ENCODE results near the gene PNMA6E.

Gene PNMA6E

DNA sequence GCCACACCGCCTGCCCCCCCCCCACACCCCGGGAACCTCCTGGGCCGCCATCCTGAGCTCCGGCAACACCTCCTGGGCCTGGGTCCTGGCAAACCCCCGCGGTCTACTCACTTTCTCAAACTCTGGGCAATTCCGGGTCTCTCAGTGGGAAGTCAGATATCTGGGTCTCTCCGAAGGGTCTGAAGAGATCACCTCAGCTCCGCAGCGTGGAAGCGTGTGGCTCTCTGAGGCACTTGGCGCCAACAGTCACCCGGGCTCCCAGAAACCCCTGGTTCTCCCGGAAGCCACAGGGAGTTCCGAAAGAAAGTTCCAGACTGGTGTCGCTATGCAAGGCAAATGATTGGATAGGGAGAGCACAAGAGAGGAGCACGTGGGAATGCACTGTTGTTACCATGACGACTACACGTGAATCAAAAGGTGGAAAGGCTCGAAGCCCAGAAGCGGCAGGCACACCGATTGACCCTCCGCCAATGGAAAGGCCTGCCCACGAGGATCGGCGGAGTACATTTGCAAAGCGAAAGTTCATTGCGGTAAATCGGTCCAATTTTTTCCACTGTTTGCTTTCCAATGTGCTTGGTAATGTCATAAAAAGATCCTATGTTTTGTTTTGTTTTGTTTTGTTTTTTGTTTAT, at the start of gene PNMA6E:
Gene PNMA6E (minus strand): TSS at position 218 of the 632 bp plus-strand sequence. CDS start 2,501 bp downstream, outside the sequence.
- DNase-seq = no peak

DNA sequence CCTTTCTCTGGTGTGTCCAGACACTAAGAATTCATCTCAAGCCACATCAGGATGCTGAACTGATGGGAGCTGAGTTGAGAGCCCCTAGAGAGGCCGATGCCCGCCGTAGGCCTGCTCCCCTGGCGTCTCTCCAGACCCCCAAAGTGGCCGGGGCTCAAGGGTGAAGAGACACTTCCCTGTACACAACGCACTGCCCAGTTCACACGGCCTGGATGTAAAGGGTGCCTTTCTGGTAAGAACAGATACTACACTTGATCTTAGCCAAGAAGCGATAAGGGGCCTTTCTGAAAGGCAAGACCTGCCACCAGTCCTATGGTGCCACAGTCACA, 49.8 kb upstream of the PNMA6E start:
- no peak for DNase-seq

DNA sequence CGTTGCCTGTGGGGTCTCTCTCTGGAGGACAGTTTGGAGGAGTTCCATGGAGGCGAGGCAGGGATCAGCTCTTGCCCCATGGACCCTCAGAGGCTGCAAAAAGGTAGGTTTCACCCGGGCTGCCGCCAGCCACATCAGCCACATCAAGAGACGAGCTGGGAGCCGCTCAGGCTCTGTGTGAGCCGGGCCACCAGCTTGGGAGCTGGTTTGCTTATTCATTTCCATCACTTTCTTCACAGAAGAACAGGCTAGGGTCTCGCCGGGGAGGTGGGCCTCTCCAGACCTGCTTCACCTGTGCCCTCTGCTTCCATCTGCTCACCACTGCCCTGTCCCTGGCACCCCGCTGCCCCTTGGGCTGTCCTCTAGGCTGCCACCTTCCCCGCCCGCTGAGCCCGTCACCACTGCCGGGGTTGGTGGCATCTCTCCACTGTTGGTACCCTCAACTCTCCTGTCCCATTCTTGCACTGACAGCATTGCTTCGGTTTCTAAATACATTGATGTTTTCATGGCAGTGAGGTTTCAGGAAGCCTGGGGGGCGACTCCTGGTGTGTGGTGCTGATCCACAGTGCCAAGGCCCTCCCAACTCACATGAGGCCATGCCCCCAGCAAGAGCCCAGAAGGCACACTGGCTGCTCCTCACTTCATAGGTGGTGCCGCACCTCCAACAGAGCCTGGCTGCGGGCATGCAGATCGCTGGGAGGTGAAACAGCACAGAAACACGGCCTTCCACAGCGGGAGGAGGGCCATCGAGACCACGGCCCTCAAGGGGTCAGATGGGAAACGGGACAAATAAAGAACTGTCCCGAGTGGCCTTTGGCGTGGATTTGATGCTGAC, 49.2 kb upstream of the PNMA6E start:
- DNase-seq = no peak

DNA sequence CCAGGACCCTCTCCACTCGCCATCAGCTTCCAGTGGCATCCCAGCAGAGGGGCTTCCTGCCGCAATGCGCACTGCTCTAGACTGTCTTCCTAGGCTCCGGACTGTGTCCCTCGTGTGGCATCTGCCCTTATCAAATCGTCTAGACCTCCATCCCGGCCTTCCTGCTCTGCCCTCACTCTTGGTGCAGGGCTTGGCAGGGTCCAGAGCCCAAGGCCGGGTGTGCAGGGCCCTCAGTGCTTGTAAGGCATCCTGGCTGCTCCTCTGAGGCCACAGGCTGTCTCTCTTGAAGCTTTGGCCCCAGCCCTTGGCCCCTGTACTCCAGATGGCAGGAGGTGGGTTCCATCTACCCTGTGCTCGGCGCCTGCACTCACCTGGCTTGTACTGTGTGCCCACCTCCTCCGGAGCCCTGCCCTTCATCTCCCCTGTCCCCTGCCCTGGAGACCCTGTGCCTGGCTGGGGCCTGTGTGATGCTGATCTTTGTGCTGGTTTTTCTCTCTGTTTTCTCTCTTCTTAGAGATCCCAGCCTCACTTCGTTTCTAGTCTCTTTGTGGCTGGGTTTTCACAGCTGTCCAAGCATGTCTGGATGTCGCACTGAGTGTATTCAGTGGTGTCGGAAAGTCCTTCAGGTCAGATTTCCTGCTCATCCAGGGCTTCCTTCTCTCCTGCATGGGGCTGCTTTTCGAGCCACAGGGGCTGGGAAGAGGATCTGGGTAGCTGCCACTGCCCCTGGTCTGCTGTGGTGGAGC, 48.4 kb upstream of the PNMA6E start:
- DNase-seq = no peak

DNA sequence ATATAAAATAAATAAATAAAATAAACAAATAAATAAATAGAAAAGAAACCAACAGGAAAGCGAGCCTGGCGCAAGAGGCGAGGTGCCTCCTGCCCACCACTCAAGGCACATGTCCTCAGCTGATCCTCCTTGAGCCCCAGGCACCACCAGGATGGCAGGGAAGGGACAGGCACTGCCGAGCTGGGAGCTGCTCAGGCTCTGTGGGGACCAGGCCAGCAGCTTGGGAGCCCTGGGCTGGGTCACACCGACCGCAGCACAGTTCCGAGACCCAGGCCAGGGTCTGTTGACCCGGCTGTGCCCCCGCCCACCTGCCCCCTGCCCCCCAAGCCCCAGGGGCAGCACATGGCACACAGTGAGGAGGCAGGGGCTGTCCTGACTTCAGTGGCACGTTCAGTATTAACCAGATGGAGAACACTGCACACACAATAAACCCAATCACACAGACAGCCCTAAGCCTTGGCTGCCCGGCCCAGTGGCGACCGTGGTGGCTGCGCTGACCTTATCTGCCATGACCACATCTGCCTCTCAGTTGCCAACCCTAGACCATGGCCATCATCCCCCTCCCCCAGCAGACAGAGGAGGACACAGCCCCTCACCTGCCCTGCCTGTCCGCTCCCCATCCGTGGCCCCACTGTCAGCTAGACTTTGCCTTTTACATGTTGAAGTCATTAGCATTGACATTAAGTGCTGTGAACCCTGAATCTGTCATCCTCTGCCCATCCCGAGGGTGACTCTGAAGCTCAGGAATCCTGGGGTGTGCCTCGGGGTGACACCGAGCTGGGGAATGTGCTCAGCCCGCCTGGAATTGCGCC, 47.6 kb upstream of the PNMA6E start:
- no peak for DNase-seq

DNA sequence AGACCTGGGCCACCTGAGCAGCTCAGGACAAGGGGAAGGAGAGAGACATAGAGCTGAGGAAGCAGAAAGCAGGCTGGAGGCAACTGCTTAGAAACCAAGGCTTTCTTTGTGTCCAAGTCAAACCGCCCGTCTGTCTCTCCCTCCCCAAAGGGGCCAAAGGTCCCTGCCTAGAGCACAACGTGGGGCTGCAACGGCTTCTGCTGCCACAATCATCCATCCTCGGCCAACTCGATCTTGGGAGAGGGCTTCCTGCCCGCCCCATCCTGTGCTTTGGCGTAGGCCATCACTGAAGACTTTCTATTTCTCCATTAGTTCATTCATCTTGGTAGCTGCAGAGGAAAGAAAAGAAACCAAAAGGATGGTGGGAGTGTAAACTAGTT, 46.4 kb upstream of the PNMA6E start:
- no peak for DNase-seq

DNA sequence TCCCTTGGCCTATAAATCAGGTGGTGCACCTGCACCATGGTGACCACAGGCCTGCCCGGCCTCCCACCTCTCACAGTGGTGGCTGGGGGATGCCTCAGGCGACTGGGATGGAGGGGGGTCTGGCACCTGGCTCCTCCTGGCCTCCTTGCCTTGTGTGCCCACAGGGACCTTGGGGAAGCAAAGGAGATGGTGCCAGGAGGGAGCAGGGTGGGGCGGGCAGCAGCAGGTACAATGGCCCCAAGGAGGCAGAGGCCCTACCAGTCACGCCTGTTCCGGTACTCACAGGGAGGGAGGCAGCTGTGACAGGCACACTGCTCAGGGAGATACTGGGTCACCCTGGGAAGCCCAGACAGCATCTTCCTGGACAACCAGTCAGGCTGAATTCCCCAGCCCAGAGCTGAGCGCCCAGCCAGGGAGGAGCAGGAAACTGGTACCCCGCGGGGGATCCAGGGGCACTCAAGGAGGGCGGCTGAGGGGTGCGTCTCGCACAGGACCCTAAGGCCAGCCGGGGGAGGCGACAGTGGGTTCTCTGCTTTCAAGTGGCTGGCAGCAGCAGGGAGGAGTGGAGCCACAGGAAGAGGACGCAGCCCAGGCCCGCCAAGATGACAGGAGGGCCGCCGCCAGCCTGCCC, 45.9 kb upstream of the PNMA6E start:
- no peak for DNase-seq

DNA sequence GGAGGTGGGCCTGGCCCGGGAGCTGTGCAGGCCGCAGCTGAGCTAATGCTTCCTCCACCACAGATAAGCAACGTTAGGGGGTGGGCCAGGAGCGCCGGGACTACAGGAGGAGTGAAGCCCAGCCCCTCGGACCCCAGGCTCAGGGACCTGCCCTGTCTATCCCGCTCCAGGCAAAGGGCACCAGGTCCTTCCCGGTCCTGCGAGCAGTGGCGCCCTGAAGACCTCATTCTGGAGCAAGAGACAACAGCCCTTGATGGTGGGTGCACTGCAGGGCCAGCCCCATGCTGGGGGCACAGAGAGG, 45.4 kb upstream of the PNMA6E start:
- no peak for DNase-seq

DNA sequence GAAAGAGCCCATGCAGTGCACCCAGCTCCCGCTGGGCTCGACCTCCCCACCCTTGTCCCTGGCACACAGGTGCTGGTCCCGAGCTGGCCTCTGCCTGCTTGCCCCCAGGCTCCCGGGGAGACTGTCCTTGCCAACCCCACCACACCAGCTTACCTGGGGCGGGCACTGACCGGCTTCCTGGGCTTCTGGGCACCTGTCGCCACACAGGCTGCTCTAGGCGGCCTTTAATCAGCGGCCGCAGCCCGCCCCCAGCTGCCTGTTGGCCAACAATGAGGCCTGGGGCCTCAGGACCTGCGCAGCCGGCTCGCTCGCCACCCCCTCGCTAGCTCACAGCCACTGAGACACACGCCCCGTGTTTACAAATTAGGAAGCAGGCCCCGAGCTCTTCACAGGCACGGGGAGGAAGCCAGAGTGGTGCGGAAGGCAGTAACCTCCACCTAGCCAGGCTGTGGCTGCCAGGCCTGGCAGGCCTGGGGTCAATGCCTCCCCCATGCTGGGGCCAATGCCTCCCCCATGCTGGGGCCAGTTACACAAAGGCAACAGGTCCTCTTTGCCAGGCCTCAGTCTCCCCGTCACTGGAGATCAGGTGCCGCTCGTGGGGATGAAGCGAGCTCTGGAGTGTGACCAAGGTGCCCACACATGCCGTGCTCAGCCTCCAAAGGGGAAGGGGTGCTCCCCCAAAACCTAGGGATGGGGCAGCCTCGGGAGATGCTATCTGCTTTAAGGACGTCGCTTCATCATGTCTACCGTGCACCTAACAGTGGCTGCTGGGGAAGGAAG, 44.9 kb upstream of the PNMA6E start, which contains the start of gene TREX2:
Gene TREX2 (minus strand): TSS at position 201 of the 780 bp plus-strand sequence. CDS start 626 bp downstream, outside the sequence.
- DNase-seq = no peak

DNA sequence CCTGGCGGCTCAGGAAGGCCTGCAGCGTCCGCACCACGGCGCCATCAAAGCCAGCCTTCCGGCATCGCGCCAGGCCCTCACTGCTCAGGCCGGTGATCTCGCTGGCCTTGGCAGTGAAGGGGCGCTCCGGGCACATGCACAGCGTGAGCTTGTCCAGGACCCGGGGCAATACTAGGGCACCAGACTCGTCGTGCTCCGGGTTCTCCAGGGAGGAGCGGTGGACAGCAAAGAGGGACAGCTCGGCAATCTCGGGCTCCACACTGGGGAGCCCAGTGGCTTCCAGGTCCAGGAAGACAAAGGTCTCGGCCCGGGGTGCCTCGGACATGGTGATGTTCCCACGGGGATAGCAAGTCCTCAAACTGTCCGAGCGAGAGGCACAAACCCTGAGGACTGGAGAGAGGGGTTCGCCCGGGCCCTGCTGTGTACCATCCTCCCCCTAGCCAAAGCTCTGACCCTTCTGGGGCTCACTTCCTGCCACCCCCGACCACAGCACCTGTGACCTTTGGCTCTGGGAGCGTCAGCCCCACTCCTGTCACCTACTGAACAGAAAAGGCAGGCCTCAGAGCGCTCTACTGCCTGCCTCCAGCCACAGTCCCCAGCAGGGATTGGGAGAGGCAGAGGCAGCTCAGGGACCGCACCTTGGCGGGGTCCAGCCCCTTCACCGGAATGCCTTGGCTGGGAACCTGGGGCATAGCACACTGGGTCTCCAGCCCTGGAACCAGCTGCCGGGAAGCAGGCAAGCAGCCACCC, 44.1 kb upstream of the PNMA6E start:
- DNase-seq = no peak

DNA sequence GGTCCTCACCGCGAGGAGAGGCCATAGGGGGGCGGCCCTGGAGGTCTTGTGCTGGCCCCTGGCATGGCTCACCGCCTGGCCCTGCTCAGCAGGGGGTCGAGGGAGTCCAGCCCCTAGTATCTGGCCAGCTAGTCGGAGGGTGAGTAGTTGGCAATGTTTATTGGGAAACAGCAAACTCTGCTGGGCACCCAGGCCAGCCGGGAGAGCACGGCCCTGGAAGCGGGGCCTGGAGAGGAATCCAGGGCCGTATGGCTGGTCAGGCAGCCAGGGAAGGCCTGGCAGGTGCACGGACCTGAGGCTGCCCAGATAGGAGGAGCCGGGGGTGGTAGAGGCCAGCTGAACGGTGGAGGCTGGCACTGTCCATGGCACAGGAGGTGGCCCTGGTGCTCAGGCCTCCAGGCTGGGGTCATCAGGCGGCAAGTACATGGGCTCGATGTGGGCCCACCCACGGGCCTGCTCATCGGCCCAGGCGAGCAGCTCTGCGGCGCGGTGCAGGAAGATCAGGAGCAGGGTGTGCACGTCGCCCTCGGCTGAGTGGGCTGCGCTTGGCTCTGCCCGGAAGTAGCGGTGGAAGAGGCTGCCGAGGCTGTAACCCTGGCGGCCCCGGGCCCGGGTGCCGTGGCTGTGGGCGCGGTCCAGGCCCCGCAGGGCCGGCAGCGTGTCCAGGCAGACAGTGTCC, 43.3 kb upstream of the PNMA6E start:
- DNase-seq = no peak

DNA sequence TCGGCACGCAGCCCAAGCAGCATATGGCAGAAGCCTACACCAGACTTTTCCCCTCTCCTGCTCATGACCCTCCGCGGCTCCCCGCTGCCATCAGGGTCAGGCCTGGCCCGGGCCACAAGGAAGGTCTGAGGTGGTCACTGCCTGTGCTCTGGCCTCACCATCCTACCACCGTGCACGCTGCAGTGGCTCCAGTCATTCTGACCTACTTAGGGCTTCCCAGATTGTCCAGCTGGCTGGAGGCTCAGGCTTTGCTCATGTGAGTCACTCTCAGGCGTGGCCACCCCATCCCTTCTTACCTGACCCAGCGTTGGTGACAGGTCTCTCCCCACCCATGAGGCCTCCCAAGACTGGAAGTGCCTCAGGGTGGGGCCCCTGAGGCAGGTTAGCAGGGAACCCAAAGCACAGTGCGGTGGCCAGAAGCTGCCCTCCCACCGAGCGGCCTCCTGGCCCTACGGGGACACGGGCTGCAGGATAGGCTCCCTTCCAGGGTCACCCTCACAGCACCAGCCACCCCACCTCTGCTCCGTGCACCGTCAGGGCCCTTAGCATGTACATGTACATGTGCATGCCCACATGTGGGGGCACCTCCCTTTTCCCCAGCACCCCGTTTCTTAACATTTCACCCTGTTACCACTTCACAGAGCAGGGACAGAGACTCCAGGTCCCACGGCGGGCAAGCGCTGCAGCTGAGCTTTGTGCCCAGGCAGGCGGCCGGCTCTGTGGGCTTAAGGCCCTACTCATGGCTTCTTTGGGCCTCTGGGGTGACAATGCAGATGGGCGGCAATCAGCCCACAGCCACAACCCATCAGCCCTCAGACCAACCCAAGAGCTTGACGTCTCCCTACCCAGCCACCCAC, 42.6 kb upstream of the PNMA6E start:
- DNase-seq = no peak

DNA sequence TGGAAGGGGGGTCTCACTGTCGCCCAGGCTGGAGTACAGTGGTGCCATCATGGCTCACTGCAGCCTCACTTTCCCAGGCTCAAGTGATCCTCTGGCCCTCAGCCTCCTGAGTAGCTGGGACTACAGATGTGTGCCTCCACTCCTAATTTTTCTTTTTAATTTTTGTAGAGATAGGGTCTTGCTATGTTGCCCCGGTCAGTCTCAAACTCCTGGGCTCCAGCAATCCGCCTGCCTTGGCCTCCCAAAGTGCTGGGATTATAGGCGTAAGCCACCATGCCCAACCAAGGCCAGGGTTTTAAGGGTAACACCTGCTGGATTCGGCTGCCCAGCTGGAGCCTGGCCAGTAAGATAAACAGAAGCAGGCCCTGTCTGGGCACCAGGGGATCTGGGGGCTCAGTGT, 41.3 kb upstream of the PNMA6E start:
- no peak for DNase-seq

DNA sequence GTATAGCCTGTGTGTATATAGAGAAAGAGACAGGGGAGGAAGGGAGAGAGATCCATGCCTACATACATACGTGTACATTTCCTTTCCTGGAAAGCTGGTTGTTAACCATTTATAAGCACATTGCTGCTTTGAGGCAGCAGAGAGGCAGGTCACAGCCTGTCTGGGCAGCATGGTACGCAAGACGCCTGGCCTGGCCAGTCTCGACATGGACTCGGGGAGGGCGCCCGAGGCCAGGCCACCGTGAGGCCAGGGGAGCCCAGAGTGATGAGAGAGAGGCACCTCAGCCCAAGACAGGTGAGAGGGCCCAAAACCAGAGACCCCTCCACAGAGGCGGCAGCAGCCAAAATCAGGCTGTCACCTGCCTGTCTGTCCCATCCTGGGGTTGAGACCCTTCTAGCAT, 40.8 kb upstream of the PNMA6E start:
- no peak for DNase-seq

DNA sequence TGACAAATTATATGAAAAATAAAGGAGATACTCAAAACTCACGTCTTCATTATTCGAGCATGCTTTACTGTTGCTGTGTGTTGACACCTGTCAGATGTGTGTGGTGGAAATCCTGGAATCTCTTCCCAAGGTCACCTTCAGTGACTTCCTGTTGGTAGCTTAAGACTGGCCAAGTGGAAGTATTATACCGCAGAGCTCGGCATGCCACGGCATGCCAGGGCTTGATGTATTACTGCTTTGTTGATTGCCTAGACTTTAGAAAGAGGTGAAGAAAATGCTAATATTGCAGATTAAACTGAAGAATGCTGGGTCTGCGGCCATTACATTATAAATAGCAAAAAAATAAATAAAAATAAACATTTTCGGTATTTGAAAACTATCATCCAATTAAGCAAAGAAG, 40.1 kb upstream of the PNMA6E start:
- no peak for DNase-seq

DNA sequence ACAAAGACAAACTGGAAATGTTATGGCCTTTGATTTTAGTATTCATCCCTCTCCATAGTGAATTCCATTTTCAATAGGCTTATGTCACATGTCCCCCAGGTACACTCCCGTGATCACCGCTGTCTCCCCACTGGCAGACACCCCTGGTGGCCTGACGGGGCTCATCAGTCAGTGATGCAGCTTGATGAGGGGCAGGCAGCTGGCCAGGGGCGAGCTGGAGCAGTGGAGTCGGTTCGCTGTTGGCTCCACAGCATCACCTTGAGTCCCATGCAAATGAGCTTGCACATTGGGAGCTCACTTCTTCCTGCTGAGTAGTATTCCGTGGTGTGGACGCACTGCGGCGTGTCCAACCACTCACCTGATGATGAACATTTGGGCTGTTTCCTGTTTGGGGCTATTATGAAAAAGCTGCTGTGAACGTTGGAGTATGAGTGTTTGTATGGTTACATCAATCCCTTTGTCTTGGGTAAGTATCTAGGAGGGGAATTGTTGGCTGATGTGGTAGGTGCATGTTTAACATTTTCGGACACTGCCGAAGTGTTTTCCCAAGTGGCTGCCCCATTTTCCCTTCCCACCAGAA, 39.5 kb upstream of the PNMA6E start:
- DNase-seq = no peak

DNA sequence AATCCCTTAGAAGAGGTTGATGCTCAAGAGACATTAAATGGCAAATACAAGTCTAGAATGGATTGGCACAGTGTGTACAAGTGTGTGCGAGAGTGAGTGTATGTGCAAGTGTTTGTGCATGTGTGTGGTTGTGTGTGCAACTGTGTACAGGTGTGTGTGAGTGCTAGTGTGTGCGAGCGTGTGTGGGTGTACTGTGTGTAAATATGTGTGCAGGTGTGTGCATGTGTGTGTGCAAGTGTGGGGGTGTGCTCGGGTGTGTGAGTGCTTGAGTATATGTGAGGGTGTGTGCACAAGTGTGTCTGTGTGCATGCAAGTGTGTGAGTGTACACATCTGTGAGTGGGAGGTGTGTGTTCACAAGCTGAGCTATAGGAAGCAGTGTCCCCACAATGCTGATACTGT, 38.8 kb upstream of the PNMA6E start:
- DNase-seq = no peak

DNA sequence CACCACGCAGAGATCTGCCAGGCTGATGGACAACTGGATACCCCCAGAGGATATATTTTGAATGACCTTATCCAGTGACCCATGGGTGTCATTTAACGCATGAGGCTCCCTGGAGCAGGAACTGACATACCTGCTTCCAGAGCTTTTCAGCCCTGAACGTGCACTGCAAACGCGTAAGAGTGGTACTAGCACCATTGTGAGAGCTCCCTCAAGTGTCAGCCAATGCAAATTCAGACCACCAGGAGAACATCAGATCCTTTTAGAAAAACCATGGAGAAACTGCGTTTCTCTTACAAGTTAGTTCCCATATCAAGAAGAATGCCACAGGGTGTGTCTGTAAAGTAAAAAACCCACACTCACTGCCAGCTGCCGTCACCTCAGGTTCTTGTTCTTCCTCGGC, 37.4 kb upstream of the PNMA6E start:
- DNase-seq = no peak

DNA sequence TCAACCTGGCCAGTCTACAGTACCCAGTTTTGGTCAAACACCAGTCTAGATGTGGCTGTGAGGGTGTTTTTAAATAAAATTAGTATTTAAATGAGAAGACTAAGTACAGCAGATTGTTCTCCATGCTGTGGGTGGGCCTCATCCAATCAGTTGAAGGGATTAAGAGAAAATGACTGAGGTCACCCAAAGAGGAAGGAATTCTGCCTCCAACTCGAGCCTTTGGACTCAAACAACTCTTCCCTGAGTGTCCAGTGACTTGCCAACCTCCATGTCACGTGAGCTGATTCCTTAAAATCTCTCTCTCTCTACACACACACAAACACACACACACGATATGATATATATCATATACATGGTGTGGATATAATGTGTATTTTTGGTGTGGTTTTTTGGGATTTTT, 34.7 kb upstream of the PNMA6E start:
- DNase-seq = no peak

Measured in activated T-cell treated with anti-CD3 and anti-CD28 coated beads, Interleukin-2, amount 50 U/mL, for 48 hours (primary cell).